ENCODE measurements around the gene TPRN. TPM values are rescaled to one million over a fixed set of nuclear protein-coding genes. Genes with fewer than 3 reads are reported as not detected.

The TPRN gene
- total RNA-seq, 1 donor from 2014 or later = 18.0 TPM

DNA sequence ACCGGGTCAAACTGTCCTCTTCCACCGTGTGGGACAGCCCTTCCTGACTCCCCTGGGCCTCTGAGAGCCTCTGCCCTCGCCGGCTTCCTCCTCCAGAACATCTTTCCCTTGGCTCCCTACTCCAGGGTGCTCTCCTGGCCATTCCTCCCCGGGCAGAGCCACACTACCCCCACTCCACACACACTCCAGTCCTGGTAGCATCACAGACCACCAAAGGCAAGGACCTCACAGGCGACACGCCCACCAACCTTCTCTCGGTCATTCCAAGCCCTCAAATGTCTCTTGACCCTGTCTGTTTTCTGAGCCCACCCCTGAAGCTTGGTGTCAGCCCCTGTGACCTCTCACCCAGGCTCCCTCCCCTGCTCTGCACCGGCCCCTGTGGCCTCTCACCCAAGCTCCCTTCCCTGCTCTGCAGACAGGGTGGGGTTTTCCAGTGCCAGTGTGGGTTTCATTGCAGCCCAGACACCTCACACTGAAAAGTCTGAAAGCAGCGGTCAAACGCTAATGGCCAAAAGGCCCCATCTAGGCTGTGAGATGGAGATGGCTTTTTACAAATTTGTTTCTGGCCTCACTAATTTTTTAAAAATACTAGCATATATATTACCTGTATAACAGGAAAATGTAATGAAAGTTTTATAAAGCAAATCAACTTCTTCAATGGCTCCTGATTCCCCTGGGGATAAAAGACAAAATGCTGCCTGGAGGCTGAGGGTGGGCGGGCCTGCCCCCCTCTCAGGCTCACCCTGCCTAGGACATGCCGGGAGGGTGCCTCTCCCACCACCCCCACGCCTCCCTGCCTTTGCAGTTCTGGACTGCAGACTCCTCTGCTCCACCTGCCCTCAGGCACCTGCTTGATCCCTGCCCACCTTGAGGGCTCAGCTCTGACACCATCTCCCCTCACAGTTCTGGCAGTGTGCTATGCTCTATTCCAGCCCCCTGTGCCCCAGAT lies 41.2 kb downstream of the TPRN start:
- no peaks in the 10 kb centered on the region for H3K36me3 ChIP-seq
- TF ChIP-seq, protein P1, sequence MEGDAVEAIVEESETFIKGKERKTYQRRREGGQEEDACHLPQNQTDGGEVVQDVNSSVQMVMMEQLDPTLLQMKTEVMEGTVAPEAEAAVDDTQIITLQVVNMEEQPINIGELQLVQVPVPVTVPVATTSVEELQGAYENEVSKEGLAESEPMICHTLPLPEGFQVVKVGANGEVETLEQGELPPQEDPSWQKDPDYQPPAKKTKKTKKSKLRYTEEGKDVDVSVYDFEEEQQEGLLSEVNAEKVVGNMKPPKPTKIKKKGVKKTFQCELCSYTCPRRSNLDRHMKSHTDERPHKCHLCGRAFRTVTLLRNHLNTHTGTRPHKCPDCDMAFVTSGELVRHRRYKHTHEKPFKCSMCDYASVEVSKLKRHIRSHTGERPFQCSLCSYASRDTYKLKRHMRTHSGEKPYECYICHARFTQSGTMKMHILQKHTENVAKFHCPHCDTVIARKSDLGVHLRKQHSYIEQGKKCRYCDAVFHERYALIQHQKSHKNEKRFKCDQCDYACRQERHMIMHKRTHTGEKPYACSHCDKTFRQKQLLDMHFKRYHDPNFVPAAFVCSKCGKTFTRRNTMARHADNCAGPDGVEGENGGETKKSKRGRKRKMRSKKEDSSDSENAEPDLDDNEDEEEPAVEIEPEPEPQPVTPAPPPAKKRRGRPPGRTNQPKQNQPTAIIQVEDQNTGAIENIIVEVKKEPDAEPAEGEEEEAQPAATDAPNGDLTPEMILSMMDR (IDR thresholded peaks at IDR 0.05; ENCODE audit: borderline replicate concordance) = no peak
- H3K9me3 ChIP-seq (replicated peaks) = no peaks in the 10 kb centered on the region
- H3K4me3 ChIP-seq = no peak overlapping the region
- H3K4me1 ChIP-seq = peaks cover 27% of the 10 kb centered on the region
- H3K27me3 ChIP-seq (ENCODE audit: low read depth) = peaks cover 100% of the 10 kb centered on the region
- DNase-seq = no peak
- intact Hi-C loops (cut with micrococcal nuclease) = no loop called here
- no peak overlapping the region for H3K27ac ChIP-seq (replicated peaks)

DNA sequence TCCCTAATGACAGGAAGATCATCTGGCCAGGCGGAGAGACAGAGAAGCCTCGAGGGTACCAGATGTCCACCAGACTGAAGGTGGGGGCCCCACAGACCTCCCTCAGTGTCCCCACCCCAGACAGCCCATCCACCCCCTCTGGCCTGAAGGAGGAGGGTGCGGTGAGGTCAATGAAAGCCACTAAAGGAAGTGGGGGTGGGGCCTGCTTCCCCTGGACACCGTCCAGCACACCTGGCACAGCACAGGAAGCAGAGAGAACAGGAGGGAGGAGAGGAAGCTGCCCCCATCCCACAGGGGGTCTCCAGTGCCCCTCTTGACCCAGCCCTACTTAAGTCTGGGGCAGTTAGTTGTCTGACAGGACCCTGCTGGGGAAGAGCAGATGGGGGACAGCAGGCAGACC lies 41.9 kb downstream of the TPRN start:
- TF ChIP-seq, protein P1 (IDR thresholded peaks at IDR 0.05; ENCODE audit: borderline replicate concordance) = no peak
- H3K27ac ChIP-seq (replicated peaks) = no peak overlapping the region
- no peak overlapping the region for H3K4me3 ChIP-seq
- no peak for DNase-seq
- peaks cover 27% of the 10 kb centered on the region for H3K4me1 ChIP-seq
- H3K36me3 ChIP-seq = no peaks in the 10 kb centered on the region
- H3K9me3 ChIP-seq (replicated peaks) = no peaks in the 10 kb centered on the region
- intact Hi-C loops (cut with micrococcal nuclease) = no loop called here
- H3K27me3 ChIP-seq (ENCODE audit: low read depth) = peaks cover 100% of the 10 kb centered on the region

DNA sequence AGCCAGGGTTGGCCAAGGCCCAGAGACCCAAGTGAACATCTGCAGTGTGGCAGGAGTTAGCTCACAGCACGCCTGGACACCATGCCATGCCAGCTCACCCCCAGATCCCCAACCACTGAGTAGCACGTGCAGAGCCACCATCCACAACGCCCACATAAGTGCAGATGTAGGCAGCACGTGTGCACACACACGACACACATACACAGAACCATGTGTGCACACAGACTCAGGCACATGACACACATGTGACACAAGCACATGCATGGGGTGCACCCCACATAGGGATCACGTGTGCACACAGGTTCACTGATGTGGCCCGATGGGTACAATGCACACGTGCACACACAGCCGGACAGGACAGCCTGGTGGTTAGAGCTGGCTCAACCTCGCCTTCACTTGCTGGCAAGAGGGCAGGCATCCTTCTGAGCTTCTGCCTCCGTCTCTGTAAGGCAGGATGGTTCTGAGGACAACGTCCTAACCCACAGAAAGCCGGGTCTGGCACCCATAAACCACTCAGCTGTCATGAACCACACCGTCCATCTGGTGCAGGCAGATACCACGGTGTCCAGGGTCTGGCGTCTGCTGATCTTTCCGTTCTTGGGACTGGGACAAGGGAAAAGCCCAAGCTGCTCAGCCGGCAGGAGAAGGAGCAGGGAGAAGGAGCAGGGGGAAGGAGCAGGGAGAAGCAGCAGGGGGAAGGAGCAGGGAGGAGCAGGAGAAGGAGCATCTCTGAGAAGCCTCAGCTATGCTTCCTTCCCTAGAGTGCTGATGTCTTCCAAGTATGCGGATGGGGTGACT lies 42.7 kb downstream of the TPRN start:
- H3K9me3 ChIP-seq (replicated peaks) = no peaks in the 10 kb centered on the region
- DNase-seq = no peak
- H3K27ac ChIP-seq (replicated peaks) = no peak overlapping the region
- TF ChIP-seq, protein P1 (IDR thresholded peaks at IDR 0.05; ENCODE audit: borderline replicate concordance) = no peak
- peaks cover 19% of the 10 kb centered on the region for H3K4me1 ChIP-seq
- no peak overlapping the region for H3K4me3 ChIP-seq
- H3K36me3 ChIP-seq = no peaks in the 10 kb centered on the region
- H3K27me3 ChIP-seq (ENCODE audit: low read depth) = peaks cover 100% of the 10 kb centered on the region
- intact Hi-C loops (cut with micrococcal nuclease) = no loop called here

DNA sequence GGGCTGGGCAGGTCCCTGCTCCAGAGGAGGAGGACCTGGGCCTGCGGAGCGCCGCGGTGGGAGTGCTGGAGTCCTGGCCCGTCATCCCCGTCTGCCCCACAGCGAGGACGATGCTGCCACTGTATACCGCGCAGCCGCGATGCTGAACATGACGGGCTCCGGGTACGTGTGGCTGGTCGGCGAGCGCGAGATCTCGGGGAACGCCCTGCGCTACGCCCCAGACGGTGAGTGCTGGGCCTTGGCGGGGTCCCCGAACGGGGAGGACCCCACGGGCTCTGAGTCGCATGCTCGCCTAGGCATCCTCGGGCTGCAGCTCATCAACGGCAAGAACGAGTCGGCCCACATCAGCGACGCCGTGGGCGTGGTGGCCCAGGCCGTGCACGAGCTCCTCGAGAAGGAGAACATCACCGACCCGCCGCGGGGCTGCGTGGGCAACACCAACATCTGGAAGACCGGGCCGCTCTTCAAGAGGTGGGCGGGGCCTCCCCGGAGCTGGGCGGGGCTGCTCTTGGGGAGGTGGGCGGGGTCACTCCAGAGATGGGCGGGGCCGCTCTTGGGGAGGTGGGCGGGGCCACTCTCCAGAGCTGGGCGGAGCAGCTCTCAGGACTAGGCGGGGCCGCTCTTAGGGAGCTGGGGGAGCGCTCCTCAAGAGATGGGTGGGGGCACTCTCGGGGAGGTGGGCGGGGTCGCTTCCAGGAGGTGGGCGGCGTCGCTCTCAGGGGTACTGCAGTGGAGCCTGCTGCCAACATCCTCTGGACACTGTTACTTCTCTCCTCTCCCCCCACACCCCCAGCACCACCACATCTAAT lies 43.8 kb downstream of the TPRN start:
- Histone ChIP-seq H3K27ac (replicated peaks) (no peak overlapping the region), H3K36me3 (no peaks in the 10 kb centered on the region), H3K27me3 (ENCODE audit: low read depth) (peaks cover 94% of the 10 kb centered on the region), H3K4me1 (peaks cover 9% of the 10 kb centered on the region), H3K4me3 (peak overlapping the region; percentile 42), H3K9me3 (replicated peaks) (no peaks in the 10 kb centered on the region)
- TF ChIP-seq, protein P1 (IDR thresholded peaks at IDR 0.05; ENCODE audit: borderline replicate concordance) = no peak
- intact Hi-C loops (cut with micrococcal nuclease) = no loop called here
- DNase-seq = peak; percentile 30

DNA sequence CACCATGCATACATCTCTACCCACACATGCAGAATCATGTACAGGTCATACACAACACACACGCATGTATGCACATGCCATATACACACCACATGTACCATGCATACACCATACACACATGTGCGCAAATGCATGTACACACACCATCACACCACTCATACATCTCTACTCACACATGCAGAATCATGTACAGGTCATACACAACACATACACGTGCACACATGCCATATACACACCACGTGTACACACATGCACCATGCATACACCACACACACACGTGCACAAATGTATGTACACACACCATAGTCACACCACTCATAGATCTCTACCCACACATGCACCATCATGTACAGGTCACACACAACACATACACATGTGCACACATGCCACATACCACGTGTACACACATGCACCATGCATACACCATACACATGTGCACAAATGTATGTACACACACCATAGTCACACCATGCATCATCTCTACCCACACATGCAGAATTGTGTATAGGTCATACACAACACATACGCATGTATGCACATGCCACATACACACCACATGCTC lies 47.6 kb downstream of the TPRN start:
- Histone ChIP-seq H3K9me3 (replicated peaks) (no peaks in the 10 kb centered on the region), H3K27me3 (ENCODE audit: low read depth) (peaks cover 78% of the 10 kb centered on the region), H3K27ac (replicated peaks) (no peak overlapping the region), H3K36me3 (no peaks in the 10 kb centered on the region), H3K4me1 (peaks cover 8% of the 10 kb centered on the region), H3K4me3 (no peak overlapping the region)
- intact Hi-C loops (cut with micrococcal nuclease) = no loop called here
- DNase-seq = no peak
- TF ChIP-seq, protein P1 (IDR thresholded peaks at IDR 0.05; ENCODE audit: borderline replicate concordance) = no peak
